ENCODE measurements around the gene ARID1B. TPM values are rescaled to one million over a fixed set of nuclear protein-coding genes. Genes with fewer than 3 reads are reported as not detected.

The ARID1B gene
- total RNA-seq, 1 donor from 2014 or later = 75.4 TPM

- Histone ChIP-seq H4K20me1 (ENCODE audit: insufficient read depth, low read length) (no peaks in the 10 kb centered on the region), H3K4me2 (ENCODE audit: low read length) (peak overlapping the region; percentile 14), H3K4me3 (ENCODE audit: insufficient read depth, low read depth, low read length) (no peak overlapping the region), H3K36me3 (ENCODE audit: insufficient read depth, low read length) (peaks cover 4% of the 10 kb centered on the region), H3K79me2 (ENCODE audit: insufficient read depth, low read length) (no peaks in the 10 kb centered on the region), H3K9me3 (ENCODE audit: insufficient read depth, low read depth, low read length) (no peaks in the 10 kb centered on the region), H3K4me1 (ENCODE audit: insufficient read depth, low read length) (peaks cover 53% of the 10 kb centered on the region), H3K9ac (ENCODE audit: low read length) (peak overlapping the region; percentile 35), H2AFZ (ENCODE audit: low read depth, low read length) (no peak overlapping the region), H3K27ac (ENCODE audit: low read depth, low read length) (peak overlapping the region; percentile 99), H3K27me3 (ENCODE audit: insufficient read depth, low read length) (no peaks in the 10 kb centered on the region)
- H3K4me1 Mint-ChIP-seq (ENCODE audit: low read depth, unreplicated experiment) = peaks cover 52% of the 10 kb centered on the region
- no peaks in the 10 kb centered on the region for H3K9me3 Mint-ChIP-seq (ENCODE audit: unreplicated experiment)
- DNase-seq (ENCODE audit: low read depth) (no peak), FAIRE-seq (no peak)
- H3K4me3 Mint-ChIP-seq (ENCODE audit: unreplicated experiment) = no peak overlapping the region
- TF ChIP-seq EZH2 (IDR thresholded peaks at IDR 0.05; ENCODE audit: insufficient read depth, low read length) (no peak), CTCF (IDR thresholded peaks at IDR 0.05; ENCODE audit: insufficient read depth, low read depth, low read length) (no peak)
- H3K36me3 Mint-ChIP-seq (ENCODE audit: low read depth, unreplicated experiment) = peaks cover 16% of the 10 kb centered on the region
- H3K27ac Mint-ChIP-seq (ENCODE audit: unreplicated experiment) = peak overlapping the region; percentile 51
- H3K27me3 Mint-ChIP-seq (ENCODE audit: low read depth, unreplicated experiment) = no peaks in the 10 kb centered on the region
These were observed 375.4 kb downstream of the ARID1B start for GRCh38 chr6:157152556-157152955.

- Histone ChIP-seq H3K9ac (ENCODE audit: low read length) (no peak overlapping the region), H3K27me3 (ENCODE audit: insufficient read depth, low read length) (no peaks in the 10 kb centered on the region), H3K4me1 (ENCODE audit: insufficient read depth, low read length) (peaks cover 22% of the 10 kb centered on the region), H3K79me2 (ENCODE audit: insufficient read depth, low read length) (no peaks in the 10 kb centered on the region), H3K36me3 (ENCODE audit: insufficient read depth, low read length) (peaks cover 4% of the 10 kb centered on the region), H3K4me2 (ENCODE audit: low read length) (no peak overlapping the region), H2AFZ (ENCODE audit: low read depth, low read length) (no peak overlapping the region), H4K20me1 (ENCODE audit: insufficient read depth, low read length) (no peaks in the 10 kb centered on the region), H3K9me3 (ENCODE audit: insufficient read depth, low read depth, low read length) (no peaks in the 10 kb centered on the region), H3K4me3 (ENCODE audit: insufficient read depth, low read depth, low read length) (no peak overlapping the region), H3K27ac (ENCODE audit: low read depth, low read length) (no peak overlapping the region)
- H3K4me1 Mint-ChIP-seq (ENCODE audit: low read depth, unreplicated experiment) = peaks cover 24% of the 10 kb centered on the region
- no peaks in the 10 kb centered on the region for H3K9me3 Mint-ChIP-seq (ENCODE audit: unreplicated experiment)
- TF ChIP-seq EZH2 (IDR thresholded peaks at IDR 0.05; ENCODE audit: insufficient read depth, low read length) (no peak), CTCF (IDR thresholded peaks at IDR 0.05; ENCODE audit: insufficient read depth, low read depth, low read length) (no peak)
- peaks cover 14% of the 10 kb centered on the region for H3K36me3 Mint-ChIP-seq (ENCODE audit: low read depth, unreplicated experiment)
- no peak overlapping the region for H3K27ac Mint-ChIP-seq (ENCODE audit: unreplicated experiment)
- H3K4me3 Mint-ChIP-seq (ENCODE audit: unreplicated experiment) = no peak overlapping the region
- H3K27me3 Mint-ChIP-seq (ENCODE audit: low read depth, unreplicated experiment) = no peaks in the 10 kb centered on the region
- no peak for DNase-seq (ENCODE audit: low read depth)
- no peak for FAIRE-seq
These were observed 378.6 kb downstream of the ARID1B start for GRCh38 chr6:157155804-157156203.

GRCh38 chr6:157157258-157157657, 380.1 kb downstream of the ARID1B start:
- H3K4me2 ChIP-seq (ENCODE audit: low read length) = no peak overlapping the region
- no peak overlapping the region for H3K27ac ChIP-seq (ENCODE audit: low read depth, low read length)
- no peaks in the 10 kb centered on the region for H3K9me3 ChIP-seq (ENCODE audit: insufficient read depth, low read depth, low read length)
- no peak overlapping the region for H3K27ac Mint-ChIP-seq (ENCODE audit: unreplicated experiment)
- peaks cover 11% of the 10 kb centered on the region for H3K36me3 Mint-ChIP-seq (ENCODE audit: low read depth, unreplicated experiment)
- FAIRE-seq (no peak), DNase-seq (ENCODE audit: low read depth) (no peak)
- no peak overlapping the region for H3K4me3 ChIP-seq (ENCODE audit: insufficient read depth, low read depth, low read length)
- H3K27me3 Mint-ChIP-seq (ENCODE audit: low read depth, unreplicated experiment) = no peaks in the 10 kb centered on the region
- no peaks in the 10 kb centered on the region for H3K9me3 Mint-ChIP-seq (ENCODE audit: unreplicated experiment)
- H3K4me1 Mint-ChIP-seq (ENCODE audit: low read depth, unreplicated experiment) = peaks cover 11% of the 10 kb centered on the region
- peaks cover 4% of the 10 kb centered on the region for H3K36me3 ChIP-seq (ENCODE audit: insufficient read depth, low read length)
- no peak overlapping the region for H3K4me3 Mint-ChIP-seq (ENCODE audit: unreplicated experiment)
- no peaks in the 10 kb centered on the region for H3K79me2 ChIP-seq (ENCODE audit: insufficient read depth, low read length)
- no peak overlapping the region for H2AFZ ChIP-seq (ENCODE audit: low read depth, low read length)
- no peaks in the 10 kb centered on the region for H4K20me1 ChIP-seq (ENCODE audit: insufficient read depth, low read length)
- no peaks in the 10 kb centered on the region for H3K27me3 ChIP-seq (ENCODE audit: insufficient read depth, low read length)
- no peak overlapping the region for H3K9ac ChIP-seq (ENCODE audit: low read length)
- peaks cover 8% of the 10 kb centered on the region for H3K4me1 ChIP-seq (ENCODE audit: insufficient read depth, low read length)
- TF ChIP-seq EZH2 (IDR thresholded peaks at IDR 0.05; ENCODE audit: insufficient read depth, low read length) (no peak), CTCF (IDR thresholded peaks at IDR 0.05; ENCODE audit: insufficient read depth, low read depth, low read length) (no peak)

All from astrocyte (in vitro differentiated cells and primary cell).